ENCODE measurements around the gene IRF6.

DNA sequence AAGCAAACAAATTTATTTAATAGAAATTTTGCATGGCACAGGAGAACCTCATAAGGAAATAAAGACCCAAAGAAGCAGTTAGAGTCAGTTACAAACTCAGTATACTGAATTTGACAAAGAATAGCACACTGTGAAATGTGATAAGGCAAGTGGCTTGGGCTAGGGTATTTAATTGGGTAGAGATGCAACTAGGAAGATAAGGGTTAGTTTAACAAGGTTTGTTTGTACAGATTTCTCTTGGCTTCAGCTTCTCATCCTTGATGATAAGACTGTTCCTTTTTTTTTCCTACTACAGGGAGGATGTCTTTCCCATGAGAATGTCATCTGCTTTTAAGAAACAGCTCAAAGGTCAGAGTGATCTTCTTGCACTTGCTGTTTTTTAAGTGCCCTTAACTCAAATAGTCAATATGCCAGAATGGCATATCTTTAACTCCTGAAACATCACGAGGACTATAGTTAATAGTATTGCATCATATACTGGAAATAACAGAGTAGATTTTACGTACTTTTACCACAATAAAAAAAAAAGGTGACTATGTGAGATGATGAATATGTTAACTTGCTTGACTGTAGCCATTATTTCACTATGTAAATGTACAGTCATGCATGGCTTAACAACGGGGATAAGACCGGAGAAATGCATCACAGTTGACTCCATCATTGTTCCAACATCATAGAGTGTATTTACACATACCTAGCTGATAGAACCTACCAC is 59.3 kb downstream of the IRF6 start:
- TF ChIP-seq, protein P1, sequence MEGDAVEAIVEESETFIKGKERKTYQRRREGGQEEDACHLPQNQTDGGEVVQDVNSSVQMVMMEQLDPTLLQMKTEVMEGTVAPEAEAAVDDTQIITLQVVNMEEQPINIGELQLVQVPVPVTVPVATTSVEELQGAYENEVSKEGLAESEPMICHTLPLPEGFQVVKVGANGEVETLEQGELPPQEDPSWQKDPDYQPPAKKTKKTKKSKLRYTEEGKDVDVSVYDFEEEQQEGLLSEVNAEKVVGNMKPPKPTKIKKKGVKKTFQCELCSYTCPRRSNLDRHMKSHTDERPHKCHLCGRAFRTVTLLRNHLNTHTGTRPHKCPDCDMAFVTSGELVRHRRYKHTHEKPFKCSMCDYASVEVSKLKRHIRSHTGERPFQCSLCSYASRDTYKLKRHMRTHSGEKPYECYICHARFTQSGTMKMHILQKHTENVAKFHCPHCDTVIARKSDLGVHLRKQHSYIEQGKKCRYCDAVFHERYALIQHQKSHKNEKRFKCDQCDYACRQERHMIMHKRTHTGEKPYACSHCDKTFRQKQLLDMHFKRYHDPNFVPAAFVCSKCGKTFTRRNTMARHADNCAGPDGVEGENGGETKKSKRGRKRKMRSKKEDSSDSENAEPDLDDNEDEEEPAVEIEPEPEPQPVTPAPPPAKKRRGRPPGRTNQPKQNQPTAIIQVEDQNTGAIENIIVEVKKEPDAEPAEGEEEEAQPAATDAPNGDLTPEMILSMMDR (IDR thresholded peaks at IDR 0.05): no peak
- TF ChIP-seq POLR2A (IDR thresholded peaks at IDR 0.05): no peak

Measured in tibial nerve (tissue), 3 donors.